ENCODE measurements around the gene SERPINB10.

DNA sequence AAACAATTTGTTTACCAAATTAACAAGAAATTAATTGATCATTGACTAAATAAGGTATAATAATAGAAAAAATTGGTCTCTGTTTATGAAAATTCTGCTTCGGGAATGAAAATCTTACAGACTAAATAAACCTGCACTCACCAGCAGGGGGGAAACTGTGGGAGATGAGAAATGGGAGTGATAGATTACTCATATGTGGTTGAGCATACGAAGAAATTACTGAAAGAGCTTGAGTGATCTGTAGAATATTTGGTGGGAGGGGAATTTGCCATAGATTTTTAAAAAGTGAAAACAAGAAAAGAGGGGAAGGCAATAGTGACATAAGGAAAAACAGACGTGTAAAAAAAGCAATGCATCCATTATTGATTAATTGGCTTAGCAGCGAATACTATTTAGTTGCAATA, 43.5 kb downstream of the SERPINB10 start:
- TF ChIP-seq IRF2 (CRISPR knock-in tag; IDR thresholded peaks at IDR 0.05; ENCODE audit: borderline replicate concordance, low read depth) (no peak), CTCF (IDR thresholded peaks at IDR 0.05) (no peak)
